K562 (cell line): ENCODE results near the gene CLASP1. TPM values are rescaled to one million over a fixed set of nuclear protein-coding genes. Genes with fewer than 3 reads are reported as not detected.

Source experiments
- ARID1B ChIP-seq: fragments of 450-650 bp; IDR thresholded peaks from 2 replicates; pipeline ENCODE4 v1.6.1; 2016; ENCODE audit warnings: antibody characterized with exemption, mild to moderate bottlenecking, inconsistent platforms
- FOXA1 ChIP-seq: fragments of 450-650 bp; IDR thresholded peaks from 2 replicates; pipeline ENCODE4 v1.6.1; 2016; ENCODE audit warnings: mild to moderate bottlenecking, borderline replicate concordance
- HBP1 ChIP-seq: fragments of 450-650 bp; formaldehyde crosslinking; IDR thresholded peaks from 2 replicates; pipeline ENCODE4 v1.4.0; 2022; ENCODE audit warnings: missing genetic modification characterization
- HES1 ChIP-seq: fragments of 450-650 bp; IDR thresholded peaks from 2 replicates; pipeline ENCODE4 v1.6.1; 2016; ENCODE audit warnings: low read depth, mild to moderate bottlenecking, moderate library complexity
- HNRNPLL ChIP-seq: fragments of 200-400 bp; formaldehyde crosslinking; IDR thresholded peaks from 2 replicates; pipeline ENCODE4 v1.6.1; 2017; ENCODE audit warnings: low read length, low read depth, mild to moderate bottlenecking; ENCODE audit not compliant: poor library complexity, severe bottlenecking
- NR2F6 ChIP-seq: fragments of 450-650 bp; formaldehyde crosslinking; IDR thresholded peaks from 2 replicates; pipeline ENCODE4 v1.4.0; 2020; ENCODE audit warnings: mild to moderate bottlenecking
- SMAD4 ChIP-seq: fragments of 250-450 bp; sonication (Bioruptor Pico); conservative IDR thresholded peaks from 2 replicates; pipeline ENCODE4 v1.8.0; 2021; ENCODE audit warnings: inconsistent platforms, mild to moderate bottlenecking, moderate library complexity
- SREBF1 ChIP-seq: fragments of 150-350 bp; IDR thresholded peaks from 2 replicates; pipeline ENCODE4 v1.6.1; 2014; ENCODE audit warnings: antibody characterized with exemption, low read depth, low read length, borderline replicate concordance
- TSHZ1 ChIP-seq: fragments of 250-450 bp; sonication (Bioruptor Pico); IDR thresholded peaks from 2 replicates; pipeline ENCODE4 v1.4.0; 2020; ENCODE audit warnings: mild to moderate bottlenecking, moderate library complexity
- polyA plus RNA-seq, 8 experiments: library from polyadenylated mRNA; depleted of rRNA in 4 of 8; stranded (reverse) in 5 of 8; unstranded in 3 of 8; fragments of >200 nt; fragmentation: Nextera tagmentation in 2 of 8; fragmentation: Illumina TruSeq in 1 of 8; extraction: Ambion mirVana in 2 of 8; extraction: Trizol in 1 of 8; gene quantifications; 2 replicates each; pipeline versions ENCODE4 v1.2.1 to v1.2.3, GENCODE V29; 2011 to 2014; ENCODE audit warnings: inconsistent platforms in 1 of 8, missing spikeins in 1 of 8
- total RNA-seq, 7 experiments: library from RNA; depleted of rRNA in 6 of 7; stranded (reverse); fragments of >200 nt in 6 of 7; fragmentation: Illumina TruSeq in 2 of 7; extraction: Trizol in 2 of 7; gene quantifications; 2 replicates each; pipeline versions ENCODE4 v1.2.1 to v1.2.3, GENCODE V29; 2011 to 2021; ENCODE audit warnings: low replicate concordance in 1 of 7

The CLASP1 gene
- total and polyA plus RNA-seq, 9 of the 15 experiments (the other 6 are each of a cell fraction or from before 2014, with no cell fraction given): 1.7 to 40.3 (median 20.7) TPM

- no peak for TF ChIP-seq FOXA1
- TF ChIP-seq ARID1B: no peak
- TF ChIP-seq NR2F6: no peak
- no peak for TF ChIP-seq SREBF1
- TF ChIP-seq HNRNPLL: no peak
- no peak for TF ChIP-seq TSHZ1 (CRISPR knock-in tag)
- TF ChIP-seq HBP1: no peak
- TF ChIP-seq HES1: no peak
- no peak for TF ChIP-seq SMAD4
Observed at GRCh38 chr2:121388371-121388770, 260.9 kb downstream of the CLASP1 start (continued).
